ENCODE measurements around the gene SCRG1.

Gene SCRG1

GRCh38 chr4:173398779-173399415, at the start of gene SCRG1:
Gene SCRG1 (minus strand): TSS chr4:173399116. CDS start chr4:173391414, 7,702 bp downstream.
- DNase-seq: no peak

GRCh38 chr4:173448103-173448502, 49.2 kb upstream of the SCRG1 start:
- DNase-seq: no peak

- DNase-seq: no peak
Observed at GRCh38 chr4:173446416-173446815, 47.5 kb upstream of the SCRG1 start.

- DNase-seq: no peak
Observed at GRCh38 chr4:173443121-173443520, 44.2 kb upstream of the SCRG1 start.

- DNase-seq: no peak
Observed at GRCh38 chr4:173442223-173442932, 43.5 kb upstream of the SCRG1 start.

GRCh38 chr4:173440888-173441287, 42.0 kb upstream of the SCRG1 start:
- no peak for DNase-seq

GRCh38 chr4:173436771-173437265, 37.9 kb upstream of the SCRG1 start:
- no peak for DNase-seq

GRCh38 chr4:173436149-173436579, 37.2 kb upstream of the SCRG1 start:
- no peak for DNase-seq

GRCh38 chr4:173434231-173434630, 35.3 kb upstream of the SCRG1 start:
- no peak for DNase-seq

GRCh38 chr4:173433447-173433846, 34.5 kb upstream of the SCRG1 start:
- DNase-seq: no peak

- DNase-seq: no peak
Observed at GRCh38 chr4:173432430-173432829, 33.5 kb upstream of the SCRG1 start.

- DNase-seq: peak in 2 of 6 experiments; percentile 11 to 15
Observed at GRCh38 chr4:173426064-173426463, 27.1 kb upstream of the SCRG1 start.

GRCh38 chr4:173424899-173425805, 26.2 kb upstream of the SCRG1 start:
- no peak for DNase-seq

GRCh38 chr4:173420801-173421200, 21.9 kb upstream of the SCRG1 start:
- no peak for DNase-seq

- peak in 3 of 6 experiments; percentile 1 to 24 (median 7) for DNase-seq
Observed at GRCh38 chr4:173420324-173420752, 21.4 kb upstream of the SCRG1 start.

- DNase-seq: no peak
Observed at GRCh38 chr4:173418639-173419038, 19.7 kb upstream of the SCRG1 start.

GRCh38 chr4:173417833-173418232, 18.9 kb upstream of the SCRG1 start:
- no peak for DNase-seq

- DNase-seq: no peak
Observed at GRCh38 chr4:173415885-173416653, 17.2 kb upstream of the SCRG1 start.

GRCh38 chr4:173415092-173415491, 16.2 kb upstream of the SCRG1 start:
- no peak for DNase-seq

- no peak for DNase-seq
Observed at GRCh38 chr4:173414456-173414855, 15.5 kb upstream of the SCRG1 start.

- DNase-seq: no peak
Observed at GRCh38 chr4:173413036-173413435, 14.1 kb upstream of the SCRG1 start.

- no peak for DNase-seq
Observed at GRCh38 chr4:173411106-173411693, 12.3 kb upstream of the SCRG1 start.
